Stimulated activated memory B cell treated with anti-CD40 and anti-IgM and Interleukin-4, amounts not matched to agents 10 μg/mL and 1 μg/mL and 100 μg/mL, for 72 hours (primary cell): ENCODE results near the gene BORCS8.
"Not testable (repeated sequence)": the region's sequence is repeated elsewhere in the genome, so short reads cannot be mapped to it uniquely, and the experiment has no call there.

Source experiments
- ATAC-seq: fragments of 150-1000 bp; cut with Tn5 transposase; 2 replicates; pipeline ENCODE4 v1.10.0; 2021
- H3K27ac Mint-ChIP-seq: one replicate; pipeline ENCODE4 v1.8.0; 2022; ENCODE audit warnings: mild to moderate bottlenecking, mixed read lengths
- H3K27me3 Mint-ChIP-seq: one replicate; pipeline ENCODE4 v1.8.0; 2022; ENCODE audit warnings: mixed read lengths
- H3K36me3 Mint-ChIP-seq: one replicate; pipeline ENCODE4 v1.8.0; 2022; ENCODE audit warnings: mixed read lengths
- H3K4me1 Mint-ChIP-seq: one replicate; pipeline ENCODE4 v1.8.0; 2022; ENCODE audit warnings: mixed read lengths
- H3K4me3 Mint-ChIP-seq: one replicate; pipeline ENCODE4 v1.8.0; 2022; ENCODE audit warnings: mild to moderate bottlenecking, moderate library complexity, mixed read lengths
- H3K9me3 Mint-ChIP-seq: one replicate; pipeline ENCODE4 v1.8.0; 2022; ENCODE audit warnings: mixed read lengths

Gene BORCS8

GRCh38 chr19:19173243-19173642, 18.7 kb downstream of the BORCS8 start:
- Mint-ChIP-seq H3K27me3 (peaks cover 34% of the 10 kb centered on the region), H3K4me1 (peaks cover 37% of the 10 kb centered on the region), H3K36me3 (peaks cover 39% of the 10 kb centered on the region)
- H3K9me3 Mint-ChIP-seq, H3K4me3 Mint-ChIP-seq, H3K27ac Mint-ChIP-seq, ATAC-seq: not testable (repeated sequence)

- peaks cover 37% of the 10 kb centered on the region for H3K4me1 Mint-ChIP-seq
- H3K27ac Mint-ChIP-seq = no peak overlapping the region
- no peak for ATAC-seq
These were observed 20.0 kb downstream of the BORCS8 start for GRCh38 chr19:19171821-19172532.

GRCh38 chr19:19170873-19171672, 20.9 kb downstream of the BORCS8 start:
- peaks cover 34% of the 10 kb centered on the region for H3K27me3 Mint-ChIP-seq
- ATAC-seq = no peak
- H3K27ac Mint-ChIP-seq = no peak overlapping the region
- no peaks in the 10 kb centered on the region for H3K9me3 Mint-ChIP-seq
- H3K36me3 Mint-ChIP-seq = peaks cover 20% of the 10 kb centered on the region
- H3K4me3 Mint-ChIP-seq = peak overlapping the region; percentile 37
- H3K4me1 Mint-ChIP-seq = peaks cover 37% of the 10 kb centered on the region

More at GRCh38 chr19:19171821-19172532, 20.0 kb downstream of the BORCS8 start:
- no peak overlapping the region for H3K4me3 Mint-ChIP-seq
- H3K9me3 Mint-ChIP-seq = no peaks in the 10 kb centered on the region
- peaks cover 29% of the 10 kb centered on the region for H3K36me3 Mint-ChIP-seq
- H3K27me3 Mint-ChIP-seq = peaks cover 34% of the 10 kb centered on the region

- Mint-ChIP-seq H3K36me3 (peaks cover 18% of the 10 kb centered on the region), H3K27me3 (peaks cover 34% of the 10 kb centered on the region), H3K4me1 (peaks cover 37% of the 10 kb centered on the region), H3K4me3 (peak within 1 kb of the TSS; percentile 71), H3K9me3 (no peaks in the 10 kb centered on the region), H3K27ac (peak within 1 kb of the TSS; percentile 33)
- ATAC-seq = peak; percentile 94
These were observed 21.7 kb downstream of the BORCS8 start, which contains the start of gene MEF2B for GRCh38 chr19:19170053-19170872. TSS of gene MEF2B (minus strand) at chr19:19170263. CDS start at chr19:19150735, 19,528 bp downstream.

GRCh38 chr19:19169236-19170052, 22.5 kb downstream of the BORCS8 start:
- no peak for ATAC-seq
- peaks cover 34% of the 10 kb centered on the region for H3K27me3 Mint-ChIP-seq
- peak overlapping the region; percentile 33 for H3K27ac Mint-ChIP-seq
- peaks cover 31% of the 10 kb centered on the region for H3K4me1 Mint-ChIP-seq
- H3K4me3 Mint-ChIP-seq = peak overlapping the region; percentile 71
- no peaks in the 10 kb centered on the region for H3K9me3 Mint-ChIP-seq
- H3K36me3 Mint-ChIP-seq = peaks cover 24% of the 10 kb centered on the region

- H3K4me1 Mint-ChIP-seq = peaks cover 31% of the 10 kb centered on the region
- peaks cover 34% of the 10 kb centered on the region for H3K27me3 Mint-ChIP-seq
- ATAC-seq = no peak
- no peak overlapping the region for H3K4me3 Mint-ChIP-seq
- H3K9me3 Mint-ChIP-seq = no peaks in the 10 kb centered on the region
- H3K27ac Mint-ChIP-seq = no peak overlapping the region
- peaks cover 18% of the 10 kb centered on the region for H3K36me3 Mint-ChIP-seq
These were observed 24.3 kb downstream of the BORCS8 start for GRCh38 chr19:19167612-19168011.

- H3K27ac Mint-ChIP-seq = peak overlapping the region; percentile 29
- H3K27me3 Mint-ChIP-seq = peaks cover 17% of the 10 kb centered on the region
- peaks cover 26% of the 10 kb centered on the region for H3K4me1 Mint-ChIP-seq
- peaks cover 7% of the 10 kb centered on the region for H3K36me3 Mint-ChIP-seq
- no peak overlapping the region for H3K4me3 Mint-ChIP-seq
- no peaks in the 10 kb centered on the region for H3K9me3 Mint-ChIP-seq
- ATAC-seq = no peak
These were observed 26.6 kb downstream of the BORCS8 start for GRCh38 chr19:19165396-19165795.

- H3K36me3 Mint-ChIP-seq = peaks cover 7% of the 10 kb centered on the region
- no peaks in the 10 kb centered on the region for H3K27me3 Mint-ChIP-seq
- H3K4me1 Mint-ChIP-seq = peaks cover 18% of the 10 kb centered on the region
- H3K4me3 Mint-ChIP-seq = no peak overlapping the region
- H3K9me3 Mint-ChIP-seq = no peaks in the 10 kb centered on the region
- peak overlapping the region; percentile 30 for H3K27ac Mint-ChIP-seq
- no peak for ATAC-seq
These were observed 29.5 kb downstream of the BORCS8 start for GRCh38 chr19:19162495-19162894.

GRCh38 chr19:19160461-19161035, 31.4 kb downstream of the BORCS8 start:
- ATAC-seq = peak; percentile 85
- no peaks in the 10 kb centered on the region for H3K27me3 Mint-ChIP-seq
- H3K36me3 Mint-ChIP-seq = peaks cover 14% of the 10 kb centered on the region
- peaks cover 4% of the 10 kb centered on the region for H3K9me3 Mint-ChIP-seq
- peaks cover 24% of the 10 kb centered on the region for H3K4me1 Mint-ChIP-seq
- H3K27ac Mint-ChIP-seq = peak overlapping the region; percentile 30
- no peak overlapping the region for H3K4me3 Mint-ChIP-seq

GRCh38 chr19:19159534-19159933, 32.4 kb downstream of the BORCS8 start:
- no peak for ATAC-seq
- Mint-ChIP-seq H3K9me3 (peaks cover 8% of the 10 kb centered on the region), H3K27me3 (no peaks in the 10 kb centered on the region), H3K4me1 (peaks cover 34% of the 10 kb centered on the region), H3K27ac (peak overlapping the region; percentile 52), H3K36me3 (peaks cover 16% of the 10 kb centered on the region), H3K4me3 (no peak overlapping the region)

GRCh38 chr19:19157808-19158207, 34.1 kb downstream of the BORCS8 start:
- H3K4me1 Mint-ChIP-seq = peaks cover 42% of the 10 kb centered on the region
- H3K27ac Mint-ChIP-seq = no peak overlapping the region
- no peaks in the 10 kb centered on the region for H3K27me3 Mint-ChIP-seq
- peaks cover 18% of the 10 kb centered on the region for H3K36me3 Mint-ChIP-seq
- peaks cover 8% of the 10 kb centered on the region for H3K9me3 Mint-ChIP-seq
- no peak for ATAC-seq
- H3K4me3 Mint-ChIP-seq = no peak overlapping the region

GRCh38 chr19:19155495-19156219, 36.3 kb downstream of the BORCS8 start:
- H3K36me3 Mint-ChIP-seq = peaks cover 18% of the 10 kb centered on the region
- H3K27ac Mint-ChIP-seq = peak overlapping the region; percentile 58
- H3K27me3 Mint-ChIP-seq = no peaks in the 10 kb centered on the region
- H3K9me3 Mint-ChIP-seq = peaks cover 8% of the 10 kb centered on the region
- ATAC-seq = peak; percentile 84
- H3K4me3 Mint-ChIP-seq = peak overlapping the region; percentile 58
- H3K4me1 Mint-ChIP-seq = peaks cover 53% of the 10 kb centered on the region

- no peak for ATAC-seq
- H3K27ac Mint-ChIP-seq = peak overlapping the region; percentile 58
- peaks cover 8% of the 10 kb centered on the region for H3K9me3 Mint-ChIP-seq
- H3K4me3 Mint-ChIP-seq = peak overlapping the region; percentile 16
- H3K36me3 Mint-ChIP-seq = peaks cover 18% of the 10 kb centered on the region
- H3K27me3 Mint-ChIP-seq = no peaks in the 10 kb centered on the region
- H3K4me1 Mint-ChIP-seq = peaks cover 56% of the 10 kb centered on the region
These were observed 37.0 kb downstream of the BORCS8 start for GRCh38 chr19:19154768-19155494.
